ENCODE results near the gene BAX. TPM values are rescaled to one million over a fixed set of nuclear protein-coding genes. Genes with fewer than 3 reads are reported as not detected.

Gene BAX
- total RNA-seq, 4 donors from 2014 or later = 7.9 to 21.8 (median 18.0) TPM

- H3K36me3 ChIP-seq = peaks cover 0 to 22% of the 10 kb centered on the region in 2 donors
- no peaks in the 10 kb centered on the region for H3K9me3 ChIP-seq
- peak overlapping the region; percentile 75 to 99 (median 84) for H3K4me3 ChIP-seq
- intact Hi-C loops (cut with DNase I; ENCODE audit: low total_unique reads) (loop anchor here (1.0 to 10.0 kb wide), 7 partner anchors 80 to 823 kb away; partner anchors contain the start of genes EMP3, FUZ, KCNA7 and MED25), in situ Hi-C loops (cut with MboI; ENCODE audit: low sequenced_read_pairs in 4 of 4) (no loop called here)
- peaks cover 51 to 56% of the 10 kb centered on the region in 2 donors for H3K4me1 ChIP-seq
- peak overlapping the region; percentile 93 to 100 (median 99) for H3K27ac ChIP-seq
- TF ChIP-seq CTCF (IDR thresholded peaks at IDR 0.05 in 4 of 5, conservative IDR thresholded peaks at IDR 0.05 in 1 of 5) (no peak), POLR2A (IDR thresholded peaks at IDR 0.05) (peak; percentile 70 to 79)
- H3K27me3 ChIP-seq = no peaks in the 10 kb centered on the region
- ATAC-seq (peak; percentile 27 to 49), DNase-seq (peak; percentile 77 to 83)
Observed at GRCh38 chr19:48991873-48992580, 37.4 kb downstream of the BAX start.

- Histone ChIP-seq H3K4me1 (peaks cover 51% of the 10 kb centered on the region in 2 donors), H3K27me3 (no peaks in the 10 kb centered on the region), H3K36me3 (peaks cover 0 to 15% of the 10 kb centered on the region in 2 donors), H3K9me3 (no peaks in the 10 kb centered on the region), H3K4me3 (peak overlapping the region; percentile 75 to 99 (median 84)), H3K27ac (peak overlapping the region; percentile 93 to 100 (median 99))
- DNase-seq (no peak), ATAC-seq (peak in 1 of 2 donors; percentile 2)
- TF ChIP-seq CTCF (IDR thresholded peaks at IDR 0.05 in 4 of 5, conservative IDR thresholded peaks at IDR 0.05 in 1 of 5) = no peak
- TF ChIP-seq POLR2A (IDR thresholded peaks at IDR 0.05) = no peak
- intact Hi-C loops (cut with DNase I; ENCODE audit: low total_unique reads) = loop anchor here (1.0 to 10.0 kb wide), 7 partner anchors 27 to 822 kb away; partner anchors contain the start of genes EMP3, FTL, FUZ and KCNA7
- in situ Hi-C loops (cut with MboI; ENCODE audit: low sequenced_read_pairs in 4 of 4) = no loop called here
Observed at GRCh38 chr19:48992581-48993174, 38.0 kb downstream of the BAX start.

GRCh38 chr19:48993175-48994034, 38.7 kb downstream of the BAX start, which contains the start of the genes GYS1 and RUVBL2:
Gene GYS1 (minus strand): TSS chr19:48993309. CDS start chr19:48993112, 197 bp downstream.
Gene RUVBL2 (plus strand): TSS chr19:48993887. CDS start chr19:48993912, 25 bp downstream.
- H3K27me3 ChIP-seq = no peaks in the 10 kb centered on the region
- ATAC-seq = peak; percentile 73 to 75
- in situ Hi-C loops (cut with MboI; ENCODE audit: low sequenced_read_pairs in 4 of 4) (no loop called here), intact Hi-C loops (cut with DNase I; ENCODE audit: low total_unique reads) (loop anchor here (1.0 to 10.0 kb wide), 7 partner anchors 28 to 821 kb away; partner anchors contain the start of genes EMP3, FTL, FUZ and KCNA7)
- H3K27ac ChIP-seq = peak within 1 kb of the TSS; percentile 93 to 100 (median 99)
- TF ChIP-seq CTCF (IDR thresholded peaks at IDR 0.05 in 4 of 5, conservative IDR thresholded peaks at IDR 0.05 in 1 of 5) (peak; percentile 98 to 99 (median 99)), POLR2A (IDR thresholded peaks at IDR 0.05) (peak; percentile 98 to 99)
- H3K9me3 ChIP-seq = no peaks in the 10 kb centered on the region
- DNase-seq = peak; percentile 98 to 100
- peak within 1 kb of the TSS; percentile 75 to 99 (median 84) for H3K4me3 ChIP-seq
- peaks cover 44 to 51% of the 10 kb centered on the region in 2 donors for H3K4me1 ChIP-seq
- H3K36me3 ChIP-seq = peaks cover 0 to 8% of the 10 kb centered on the region in 2 donors

GRCh38 chr19:48994035-48994386, 39.3 kb downstream of the BAX start:
- Histone ChIP-seq H3K27ac (peak overlapping the region; percentile 93 to 100 (median 99)), H3K9me3 (no peaks in the 10 kb centered on the region), H3K4me1 (peaks cover 38 to 46% of the 10 kb centered on the region in 2 donors), H3K27me3 (no peaks in the 10 kb centered on the region), H3K4me3 (peak overlapping the region; percentile 68 to 99 (median 81)), H3K36me3 (peaks cover 0 to 2% of the 10 kb centered on the region in 2 donors)
- in situ Hi-C loops (cut with MboI; ENCODE audit: low sequenced_read_pairs in 4 of 4) = no loop called here
- intact Hi-C loops (cut with DNase I; ENCODE audit: low total_unique reads) = loop anchor here (5.0 to 10.0 kb wide), 4 partner anchors 78 to 821 kb away; partner anchors contain the start of genes EMP3, FUZ, KCNA7 and MED25
- TF ChIP-seq CTCF (IDR thresholded peaks at IDR 0.05 in 4 of 5, conservative IDR thresholded peaks at IDR 0.05 in 1 of 5) = no peak
- no peak for TF ChIP-seq POLR2A (IDR thresholded peaks at IDR 0.05)
- DNase-seq = no peak
- no peak for ATAC-seq

All from gastrocnemius medialis (tissue), 4 donors.